Measurements from ENCODE around the gene MEA1. TPM values are rescaled to one million over a fixed set of nuclear protein-coding genes. Genes with fewer than 3 reads are reported as not detected.

MEA1 gene
- total and polyA plus RNA-seq, 2 experiments from 2014 or later, result 70.5 to 205 TPM

GRCh38 chr6:43011207-43011606, 2.5 kb downstream of the MEA1 start:
- H3K9me3 Mint-ChIP-seq, result no peaks in the 10 kb centered on the region
- TF ChIP-seq, protein P1, sequence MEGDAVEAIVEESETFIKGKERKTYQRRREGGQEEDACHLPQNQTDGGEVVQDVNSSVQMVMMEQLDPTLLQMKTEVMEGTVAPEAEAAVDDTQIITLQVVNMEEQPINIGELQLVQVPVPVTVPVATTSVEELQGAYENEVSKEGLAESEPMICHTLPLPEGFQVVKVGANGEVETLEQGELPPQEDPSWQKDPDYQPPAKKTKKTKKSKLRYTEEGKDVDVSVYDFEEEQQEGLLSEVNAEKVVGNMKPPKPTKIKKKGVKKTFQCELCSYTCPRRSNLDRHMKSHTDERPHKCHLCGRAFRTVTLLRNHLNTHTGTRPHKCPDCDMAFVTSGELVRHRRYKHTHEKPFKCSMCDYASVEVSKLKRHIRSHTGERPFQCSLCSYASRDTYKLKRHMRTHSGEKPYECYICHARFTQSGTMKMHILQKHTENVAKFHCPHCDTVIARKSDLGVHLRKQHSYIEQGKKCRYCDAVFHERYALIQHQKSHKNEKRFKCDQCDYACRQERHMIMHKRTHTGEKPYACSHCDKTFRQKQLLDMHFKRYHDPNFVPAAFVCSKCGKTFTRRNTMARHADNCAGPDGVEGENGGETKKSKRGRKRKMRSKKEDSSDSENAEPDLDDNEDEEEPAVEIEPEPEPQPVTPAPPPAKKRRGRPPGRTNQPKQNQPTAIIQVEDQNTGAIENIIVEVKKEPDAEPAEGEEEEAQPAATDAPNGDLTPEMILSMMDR (conservative IDR thresholded peaks at IDR 0.05; ENCODE audit: low read depth in 2 of 2), result peak in 1 of 2 experiments; percentile 49; a peak in 2 of 4 replicates
- no peak for TF ChIP-seq NANOG (IDR thresholded peaks at IDR 0.05; ENCODE audit: borderline replicate concordance)
- Histone ChIP-seq H4K20me1 (replicated peaks; ENCODE audit: insufficient read depth) (peaks cover 19% of the 10 kb centered on the region), H3K27me3 (ENCODE audit: insufficient read depth) (no peaks in the 10 kb centered on the region), H3K4me3 (no peak overlapping the region), H3K27ac (ENCODE audit: low read depth) (no peak overlapping the region; the same call in 1 of the 2 replicates), H3K36me3 (ENCODE audit: insufficient read depth) (peaks cover 13% of the 10 kb centered on the region; the same call in 1 of the 2 replicates), H3K4me2 (no peak overlapping the region), H3K4me1 (ENCODE audit: insufficient read depth) (peaks cover 16% of the 10 kb centered on the region), H3K9me2 (ENCODE audit: insufficient read depth) (no peaks in the 10 kb centered on the region), H3F3A (replicated peaks; ENCODE audit: low read depth) (0 out of 2 replicates have a peak, but pooled peaks cover 21% of the 10 kb centered on the region), H3K79me2 (replicated peaks; ENCODE audit: insufficient read depth) (peaks cover 37% of the 10 kb centered on the region), H2AFZ (no peak overlapping the region)
- DNase-seq (ENCODE audit: low spot score) (peak; percentile 51), ATAC-seq (peak; percentile 3; the same call in 2 of the 3 replicates)
- no peak overlapping the region for H3K27ac Mint-ChIP-seq
- H3K4me1 Mint-ChIP-seq, result peaks cover 30% of the 10 kb centered on the region
- H3K4me3 Mint-ChIP-seq, result 0 out of 3 replicates have a peak overlapping the region, but pooled peaks have one; percentile 15
- peaks cover 20% of the 10 kb centered on the region for H3K27me3 Mint-ChIP-seq (ENCODE audit: insufficient read depth, low read depth, poor library complexity)
- peaks cover 71% of the 10 kb centered on the region for H3K36me3 Mint-ChIP-seq (ENCODE audit: low read depth)

DNA sequence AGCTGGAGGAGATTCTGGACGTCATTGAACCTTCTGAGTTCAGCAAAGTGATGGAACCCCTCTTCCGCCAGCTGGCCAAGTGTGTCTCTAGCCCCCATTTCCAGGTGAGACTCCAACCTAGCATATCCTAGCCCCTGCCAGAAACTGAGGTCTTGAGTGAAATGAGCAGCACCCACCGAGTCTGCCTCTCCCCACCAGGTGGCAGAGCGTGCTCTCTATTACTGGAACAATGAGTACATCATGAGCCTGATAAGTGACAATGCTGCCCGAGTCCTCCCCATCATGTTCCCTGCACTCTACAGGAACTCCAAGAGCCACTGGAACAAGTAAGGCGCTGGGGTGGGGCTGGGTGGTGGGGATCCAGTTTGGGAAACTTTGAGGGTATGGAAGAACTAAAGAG, 4.6 kb downstream of the MEA1 start:
- H3K4me1 Mint-ChIP-seq, result peaks cover 19% of the 10 kb centered on the region
- DNase-seq (ENCODE audit: low spot score), result peak; percentile 50
- ATAC-seq, result no peak
- Histone ChIP-seq H3K27me3 (ENCODE audit: insufficient read depth) (no peaks in the 10 kb centered on the region), H3K4me3 (no peak overlapping the region), H2AFZ (no peak overlapping the region), H3K27ac (ENCODE audit: low read depth) (no peak overlapping the region), H3K4me2 (no peak overlapping the region), H4K20me1 (replicated peaks; ENCODE audit: insufficient read depth) (peaks cover 19% of the 10 kb centered on the region), H3K79me2 (replicated peaks; ENCODE audit: insufficient read depth) (peaks cover 18% of the 10 kb centered on the region), H3K36me3 (ENCODE audit: insufficient read depth) (peaks cover 13% of the 10 kb centered on the region; the same call in 1 of the 2 replicates), H3F3A (replicated peaks; ENCODE audit: low read depth) (0 out of 2 replicates have a peak, but pooled peaks cover 21% of the 10 kb centered on the region), H3K9me2 (ENCODE audit: insufficient read depth) (no peaks in the 10 kb centered on the region), H3K4me1 (ENCODE audit: insufficient read depth) (peaks cover 7% of the 10 kb centered on the region; the same call in 1 of the 2 replicates)
- peaks cover 70% of the 10 kb centered on the region for H3K36me3 Mint-ChIP-seq (ENCODE audit: low read depth)
- TF ChIP-seq CREB1 (CRISPR knock-in tag; IDR thresholded peaks at IDR 0.05; ENCODE audit: low read depth) (no peak), ZNF462 (CRISPR knock-in tag; IDR thresholded peaks at IDR 0.05) (no peak)
- TF ChIP-seq, protein P1 (conservative IDR thresholded peaks at IDR 0.05; ENCODE audit: low read depth in 2 of 2), result peak; percentile 48 to 64
- H3K27ac Mint-ChIP-seq, result no peak overlapping the region
- peaks cover 20% of the 10 kb centered on the region for H3K27me3 Mint-ChIP-seq (ENCODE audit: insufficient read depth, low read depth, poor library complexity)
- no peak overlapping the region for H3K4me3 Mint-ChIP-seq
- H3K9me3 Mint-ChIP-seq, result no peaks in the 10 kb centered on the region
